Stimulated activated naive CD4-positive, alpha-beta T cell treated with Interleukin-2 at 50 U/mL for 16 hours (primary cell): ENCODE data around the gene DEFB125.
"Not testable (repeated sequence)": the region's sequence is repeated elsewhere in the genome, so short reads cannot be mapped to it uniquely, and the experiment has no call there.

Experiments
- DNase-seq: peaks from one replicate; lab custom pipeline; 2025; lab: John Stamatoyannopoulos, UW

The DEFB125 gene, protein sequence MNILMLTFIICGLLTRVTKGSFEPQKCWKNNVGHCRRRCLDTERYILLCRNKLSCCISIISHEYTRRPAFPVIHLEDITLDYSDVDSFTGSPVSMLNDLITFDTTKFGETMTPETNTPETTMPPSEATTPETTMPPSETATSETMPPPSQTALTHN

GRCh38 chr20:87401-87800 is at the start of gene DEFB125:
Gene DEFB125 (plus strand): TSS chr20:87672. CDS start chr20:87710, 38 bp downstream.
- no peak for DNase-seq

GRCh38 chr20:60035-60918 is 27.2 kb upstream of the DEFB125 start:
- no peak for DNase-seq

- no peak for DNase-seq
Measured at GRCh38 chr20:61230-61629, 26.2 kb upstream of the DEFB125 start.

- DNase-seq, result no peak
Measured at GRCh38 chr20:61757-62156, 25.7 kb upstream of the DEFB125 start.

- no peak for DNase-seq
Measured at GRCh38 chr20:62487-62886, 25.0 kb upstream of the DEFB125 start.

- DNase-seq, result no peak
Measured at GRCh38 chr20:64026-64603, 23.4 kb upstream of the DEFB125 start.

DNA sequence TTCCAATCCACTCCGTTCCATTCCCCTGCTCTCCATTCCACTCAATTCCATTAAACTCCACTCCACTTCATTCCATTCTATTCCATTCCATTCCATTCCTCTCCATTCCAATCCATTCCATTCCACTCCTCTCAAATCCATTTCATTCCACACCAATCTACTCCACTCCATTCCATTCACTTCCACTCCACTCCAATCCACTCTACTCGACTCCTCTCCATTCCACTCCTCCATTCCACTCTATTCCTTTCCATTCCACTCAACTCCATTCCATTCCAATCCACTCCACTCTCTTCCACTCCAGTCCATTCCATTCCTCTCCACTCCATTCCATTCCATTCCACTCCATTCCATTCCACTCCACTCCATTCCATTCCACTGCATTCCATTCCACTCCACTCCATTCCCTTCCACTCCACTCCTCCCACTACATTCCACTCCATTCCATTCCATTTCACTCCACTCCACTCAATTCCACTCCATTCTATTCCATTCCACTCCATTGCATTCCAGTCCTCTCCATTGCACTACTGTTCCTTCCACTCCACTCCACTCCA is 22.6 kb upstream of the DEFB125 start:
- no peak for DNase-seq

- DNase-seq, result no peak
Measured at GRCh38 chr20:77231-77630, 10.2 kb upstream of the DEFB125 start.

- no peak for DNase-seq
Measured at GRCh38 chr20:78338-78737, 9.1 kb upstream of the DEFB125 start.

GRCh38 chr20:79565-79964 is 7.9 kb upstream of the DEFB125 start:
- no peak for DNase-seq

DNA sequence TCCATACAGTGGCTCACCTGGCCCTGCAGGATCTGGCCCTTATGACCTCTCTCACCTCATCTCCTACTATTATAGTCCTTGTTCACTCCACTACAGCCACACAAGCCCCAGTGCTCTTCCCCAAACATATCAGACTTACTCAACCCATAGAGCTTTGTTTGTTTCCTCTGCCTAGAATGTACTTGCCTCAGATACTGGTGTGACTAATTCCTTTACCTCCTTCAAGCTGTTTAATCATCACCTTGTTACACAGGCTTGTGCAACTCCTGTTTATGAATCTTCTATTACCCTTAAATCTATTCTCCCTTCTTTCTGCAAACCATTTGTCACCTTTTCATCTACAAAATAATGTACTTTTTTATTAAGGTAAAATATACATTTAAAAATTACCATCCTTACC is 3.2 kb downstream of the DEFB125 start:
- DNase-seq, result no peak

DNA sequence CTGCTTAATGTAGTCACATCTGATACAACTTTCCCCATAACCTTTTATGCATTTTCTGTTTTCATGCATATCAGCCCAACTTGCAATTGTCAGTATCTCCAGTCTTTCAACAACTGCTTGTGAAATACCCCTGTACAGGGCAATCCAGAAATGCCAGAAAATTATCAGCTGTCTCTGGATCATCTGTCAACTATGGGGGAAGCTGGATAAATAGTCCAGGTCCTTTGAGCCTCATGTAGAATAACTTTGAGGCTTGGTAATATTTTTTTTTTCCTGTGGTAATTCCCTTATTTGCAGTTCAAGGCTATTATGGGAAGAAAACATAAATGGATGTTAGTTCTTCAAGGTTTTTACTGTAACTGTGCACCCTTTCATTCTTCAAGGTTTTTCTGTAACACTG is 6.2 kb downstream of the DEFB125 start:
- DNase-seq, result no peak

GRCh38 chr20:95215-95614 is 7.7 kb downstream of the DEFB125 start:
- DNase-seq, result no peak

- not testable (repeated sequence) for DNase-seq
Measured at GRCh38 chr20:97691-98090, 10.2 kb downstream of the DEFB125 start.

GRCh38 chr20:101975-102374 is 14.5 kb downstream of the DEFB125 start:
- DNase-seq, result no peak

DNA sequence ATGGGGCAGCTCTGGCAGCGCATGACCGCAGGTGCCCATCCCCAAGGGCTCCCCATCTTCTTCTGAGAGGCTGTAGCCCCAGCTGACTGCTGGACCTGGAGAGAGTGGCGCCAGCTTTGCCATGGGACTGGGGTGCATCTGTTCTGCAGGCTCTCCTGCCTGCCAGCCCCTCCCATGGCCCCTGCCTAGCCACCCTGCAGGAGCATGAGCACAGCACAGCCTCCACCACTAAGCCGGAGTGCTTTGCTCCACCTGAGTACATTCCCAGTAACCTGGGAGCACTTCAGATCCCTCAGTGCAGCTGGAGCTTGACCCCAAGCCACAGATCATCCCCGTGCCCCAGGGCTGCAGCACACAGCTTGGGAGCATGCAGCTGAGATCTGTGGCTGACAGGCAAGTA is 16.0 kb downstream of the DEFB125 start:
- no peak for DNase-seq

- no peak for DNase-seq
Measured at GRCh38 chr20:112396-112795, 24.9 kb downstream of the DEFB125 start.

GRCh38 chr20:117518-117917 is 30.0 kb downstream of the DEFB125 start:
- no peak for DNase-seq

- not testable (repeated sequence) for DNase-seq
Measured at GRCh38 chr20:129786-130323, 42.4 kb downstream of the DEFB125 start.

GRCh38 chr20:137668-138490 is 50.4 kb downstream of the DEFB125 start:
- DNase-seq, result no peak

DNA sequence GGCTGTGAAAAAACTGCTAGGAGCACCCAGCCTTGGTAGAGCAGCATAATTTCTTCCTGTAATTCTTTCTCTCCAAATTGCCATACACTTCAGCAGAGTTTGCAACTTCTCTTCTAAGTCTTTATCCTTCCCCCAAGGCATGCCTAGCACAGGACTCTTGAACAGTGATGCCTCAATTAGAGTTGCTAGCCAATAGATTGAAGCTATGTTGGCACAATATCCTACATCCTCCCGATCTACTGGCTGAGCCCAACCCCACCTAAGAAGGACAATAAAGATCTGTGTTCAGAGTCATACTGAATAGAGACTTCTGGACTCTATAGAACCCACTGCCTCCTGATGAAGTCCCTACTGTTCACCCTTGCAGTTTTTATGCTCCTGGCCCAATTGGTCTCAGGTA is 54.8 kb downstream of the DEFB125 start, which contains the start of gene DEFB126:
DEFB126 (plus strand) TSS at position 301 of the 400 bp plus-strand sequence; CDS start at position 340, 39 bp downstream.
- no peak for DNase-seq

DNA sequence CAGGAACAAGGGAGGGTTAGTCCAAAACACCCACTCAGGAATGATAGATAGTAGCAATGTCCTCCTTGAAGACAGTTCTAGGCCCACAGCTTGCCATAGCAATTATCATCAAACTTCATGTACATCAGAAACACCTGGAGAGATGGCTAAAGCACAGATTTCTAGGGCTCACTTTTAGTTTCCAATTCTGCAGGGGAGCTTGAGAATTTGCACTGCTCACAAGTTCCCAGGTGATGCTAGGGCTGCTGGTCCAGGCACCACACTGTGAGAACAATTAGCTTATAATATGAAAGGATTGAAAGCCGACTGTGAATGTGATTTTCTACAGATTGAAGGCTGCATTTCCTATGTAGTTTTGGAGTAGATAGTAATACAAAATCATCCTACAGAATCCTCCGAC is 58.4 kb downstream of the DEFB125 start:
- DNase-seq, result no peak
